Measurements from ENCODE around the gene MEIS2.

Gene MEIS2

DNA sequence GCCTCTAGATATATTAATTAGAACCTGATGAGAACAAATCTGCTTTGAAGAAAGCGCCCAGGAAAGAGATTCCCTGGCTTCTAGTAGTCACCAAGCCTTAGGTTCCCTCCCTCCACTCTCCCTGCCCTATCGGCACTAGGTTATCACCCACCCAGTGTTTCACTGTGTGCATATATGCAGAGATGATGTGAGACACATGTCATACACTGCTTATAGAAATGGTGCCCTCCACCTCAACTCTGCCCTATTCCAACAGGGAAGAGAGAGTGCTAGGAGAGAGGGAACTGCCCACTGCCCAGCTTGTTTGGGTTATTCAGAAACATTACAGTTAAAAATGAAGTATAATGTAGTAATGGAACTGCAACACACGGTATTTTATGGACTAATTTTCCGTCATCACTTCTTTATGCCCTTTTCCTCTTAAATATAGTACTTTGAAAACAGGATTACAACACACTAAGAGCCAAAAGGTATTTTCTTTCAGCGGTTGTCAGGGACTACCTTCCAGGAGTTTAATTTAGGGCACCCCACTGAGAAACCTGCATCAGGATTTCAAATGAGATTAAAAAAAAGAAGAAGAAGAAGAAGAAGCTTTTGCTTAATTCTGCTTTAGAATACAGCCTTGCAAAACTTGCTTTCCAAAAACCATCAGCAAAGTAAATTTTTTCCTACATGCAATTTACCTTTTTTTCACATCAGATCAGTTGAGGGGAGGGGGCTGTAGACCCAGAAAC is 55.3 kb downstream of the MEIS2 start:
- no peak for DNase-seq (ENCODE audit: low read depth)
- H3K4me3 ChIP-seq (ENCODE audit: low read length) = no peak overlapping the region
- no peak for TF ChIP-seq CTCF (conservative IDR thresholded peaks at IDR 0.05; ENCODE audit: low read length)

- no peak for DNase-seq (ENCODE audit: low read depth)
- no peak for TF ChIP-seq CTCF (conservative IDR thresholded peaks at IDR 0.05; ENCODE audit: low read length)
- H3K4me3 ChIP-seq (ENCODE audit: low read length) = no peak overlapping the region
These were observed 58.5 kb downstream of the MEIS2 start for GRCh38 chr15:37041836-37042235.

DNA sequence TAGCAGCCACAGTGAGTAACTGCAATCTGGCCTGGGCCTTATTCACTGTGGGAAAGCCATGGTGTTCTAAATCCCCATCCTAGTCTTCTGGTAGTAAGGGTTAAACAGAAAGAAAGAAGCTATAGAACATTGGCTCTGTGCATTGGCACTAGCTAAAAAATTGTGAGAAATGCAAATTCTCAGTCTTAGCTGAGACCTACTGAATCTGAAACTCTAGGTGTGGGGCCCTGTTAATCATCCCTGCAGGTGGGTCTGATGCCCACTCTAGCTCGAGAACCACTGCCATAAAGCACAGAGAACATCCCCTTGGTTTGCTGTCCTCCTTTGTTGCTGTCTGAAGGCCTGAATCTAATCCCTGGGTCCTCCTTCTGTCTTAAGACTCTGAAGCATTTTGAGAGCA is 59.3 kb downstream of the MEIS2 start:
- H3K4me3 ChIP-seq (ENCODE audit: low read length) = no peak overlapping the region
- DNase-seq (ENCODE audit: low read depth) = no peak
- TF ChIP-seq CTCF (conservative IDR thresholded peaks at IDR 0.05; ENCODE audit: low read length) = no peak

DNA sequence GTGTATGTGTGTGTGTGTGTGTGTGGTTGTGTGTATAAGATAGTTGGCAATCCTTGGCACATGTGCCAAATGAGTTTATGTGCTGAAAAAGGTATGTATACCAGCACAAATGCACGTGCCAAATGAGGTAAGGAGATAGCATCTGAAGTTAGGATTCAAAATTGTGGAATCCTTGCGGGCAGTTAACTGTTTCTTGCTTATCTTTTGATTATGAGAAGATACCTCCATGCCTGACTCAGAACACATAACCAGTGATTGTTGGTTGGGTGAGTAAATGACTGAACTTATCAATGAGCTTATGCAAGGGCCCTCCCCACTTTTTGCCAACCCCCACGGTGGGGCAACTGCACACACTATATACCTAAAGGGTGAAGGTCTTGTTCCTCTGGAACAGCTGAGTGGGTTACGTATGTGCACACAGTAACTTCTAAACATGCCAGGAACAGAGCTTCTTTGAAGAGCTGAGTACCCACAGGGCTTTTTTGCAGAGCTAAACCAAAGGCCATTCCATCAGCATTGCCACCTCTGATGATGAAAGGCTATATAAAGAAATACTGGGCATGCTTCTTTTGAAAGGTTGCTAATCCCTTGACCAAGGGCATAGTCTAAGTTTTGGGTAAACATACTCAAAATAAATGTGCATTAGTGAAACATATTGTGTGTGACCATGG is 60.1 kb downstream of the MEIS2 start:
- H3K4me3 ChIP-seq (ENCODE audit: low read length) = no peak overlapping the region
- no peak for TF ChIP-seq CTCF (conservative IDR thresholded peaks at IDR 0.05; ENCODE audit: low read length)
- DNase-seq (ENCODE audit: low read depth) = no peak

DNA sequence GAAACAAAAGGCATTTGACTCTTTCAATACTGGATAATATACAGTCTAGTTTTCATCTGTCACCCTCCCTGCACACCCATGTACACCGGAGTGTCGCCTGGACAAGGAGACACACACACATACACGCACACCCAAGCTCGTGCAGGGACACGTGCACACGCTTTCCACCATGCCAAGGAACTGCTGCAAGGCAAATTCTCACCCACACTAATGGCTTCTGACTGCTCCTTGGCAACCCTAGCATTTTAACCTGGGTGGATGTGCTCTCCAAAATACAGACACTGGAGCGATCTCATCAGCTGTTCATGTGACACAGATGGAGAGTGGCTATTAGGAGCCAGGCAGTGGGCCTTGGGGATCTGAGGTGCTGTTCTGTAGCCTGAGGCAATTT is 61.6 kb downstream of the MEIS2 start:
- no peak overlapping the region for H3K4me3 ChIP-seq (ENCODE audit: low read length)
- no peak for DNase-seq (ENCODE audit: low read depth)
- no peak for TF ChIP-seq CTCF (conservative IDR thresholded peaks at IDR 0.05; ENCODE audit: low read length)

DNA sequence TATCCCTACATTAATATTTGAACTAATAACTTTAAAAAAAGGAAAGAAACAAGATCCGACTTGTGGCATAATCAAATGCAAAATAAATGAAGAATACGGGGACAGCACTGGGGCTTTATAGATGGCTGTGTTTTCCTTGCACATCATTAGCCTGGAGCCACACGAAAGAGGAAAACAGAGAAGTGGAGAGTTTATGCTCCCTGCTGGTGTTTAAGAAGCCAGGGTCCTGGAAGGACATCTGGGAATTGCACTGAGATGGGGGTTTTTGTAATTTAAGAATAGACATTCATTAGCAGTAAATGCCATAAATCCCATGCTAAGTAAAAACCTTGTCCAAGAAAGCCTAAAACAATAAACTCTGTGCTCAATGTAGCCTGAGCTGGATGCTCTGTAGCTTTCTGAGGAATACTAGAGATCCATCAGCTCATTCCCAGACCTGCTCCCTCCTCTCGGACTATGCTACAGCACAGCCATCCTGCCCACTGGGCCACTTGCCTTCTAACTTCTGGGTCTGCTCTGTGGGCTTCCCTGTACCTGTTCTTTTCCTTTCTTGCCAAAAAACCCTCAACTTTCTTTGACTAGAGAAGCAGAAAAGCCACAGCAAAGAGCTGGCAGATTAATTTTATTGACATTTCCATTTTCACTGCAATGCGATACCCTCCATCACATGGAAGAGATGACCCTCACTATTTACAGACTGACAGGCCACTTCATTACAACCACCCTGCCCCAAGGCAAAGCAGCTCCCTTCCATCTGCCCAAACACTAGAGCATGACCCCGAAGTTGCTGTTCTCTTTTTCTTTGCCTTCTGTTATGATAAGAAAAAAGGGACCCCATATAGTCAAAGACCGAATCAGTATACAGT is 62.3 kb downstream of the MEIS2 start:
- DNase-seq (ENCODE audit: low read depth) = no peak
- no peak for TF ChIP-seq CTCF (conservative IDR thresholded peaks at IDR 0.05; ENCODE audit: low read length)
- no peak overlapping the region for H3K4me3 ChIP-seq (ENCODE audit: low read length)
